MM.1S (cell line): ENCODE data around the gene PHF19.

Experiments used
- EZH2 ChIP-seq: fragments of 300-600 bp; sonication (generic); optimal IDR thresholded peaks from 2 replicates; pipeline ENCODE3; 2017; ENCODE audit warnings: low read depth, mild to moderate bottlenecking, antibody characterized with exemption, low read length, mixed read lengths
- TF ChIP-seq, protein P1 (sequence below): fragments of 300-600 bp; sonication (generic); IDR thresholded peaks from 2 replicates; pipeline ENCODE4 v1.5.1; 2016; ENCODE audit warnings: antibody characterized with exemption, low read length, mixed read lengths

DNA sequence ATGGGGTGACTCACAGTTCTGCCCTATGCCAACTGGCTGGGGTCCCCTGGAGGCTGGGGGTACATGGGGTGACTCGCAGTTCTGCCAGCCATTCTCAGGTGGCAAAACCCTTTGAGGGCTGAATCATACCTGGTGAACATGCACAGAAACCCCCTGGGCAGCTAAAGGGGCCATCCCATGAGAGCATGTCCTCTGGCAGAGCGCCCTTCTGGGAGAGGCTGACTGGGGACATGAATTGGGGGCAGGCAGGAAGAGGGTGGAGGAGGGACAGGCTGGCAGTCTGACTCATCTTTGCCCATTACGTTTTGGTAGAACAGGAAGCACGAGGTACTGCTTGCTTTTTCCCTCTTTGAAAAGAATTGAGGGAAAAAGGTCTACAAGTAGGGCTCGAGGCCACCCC, 32.9 kb upstream of the PHF19 start:
- TF ChIP-seq, protein P1, sequence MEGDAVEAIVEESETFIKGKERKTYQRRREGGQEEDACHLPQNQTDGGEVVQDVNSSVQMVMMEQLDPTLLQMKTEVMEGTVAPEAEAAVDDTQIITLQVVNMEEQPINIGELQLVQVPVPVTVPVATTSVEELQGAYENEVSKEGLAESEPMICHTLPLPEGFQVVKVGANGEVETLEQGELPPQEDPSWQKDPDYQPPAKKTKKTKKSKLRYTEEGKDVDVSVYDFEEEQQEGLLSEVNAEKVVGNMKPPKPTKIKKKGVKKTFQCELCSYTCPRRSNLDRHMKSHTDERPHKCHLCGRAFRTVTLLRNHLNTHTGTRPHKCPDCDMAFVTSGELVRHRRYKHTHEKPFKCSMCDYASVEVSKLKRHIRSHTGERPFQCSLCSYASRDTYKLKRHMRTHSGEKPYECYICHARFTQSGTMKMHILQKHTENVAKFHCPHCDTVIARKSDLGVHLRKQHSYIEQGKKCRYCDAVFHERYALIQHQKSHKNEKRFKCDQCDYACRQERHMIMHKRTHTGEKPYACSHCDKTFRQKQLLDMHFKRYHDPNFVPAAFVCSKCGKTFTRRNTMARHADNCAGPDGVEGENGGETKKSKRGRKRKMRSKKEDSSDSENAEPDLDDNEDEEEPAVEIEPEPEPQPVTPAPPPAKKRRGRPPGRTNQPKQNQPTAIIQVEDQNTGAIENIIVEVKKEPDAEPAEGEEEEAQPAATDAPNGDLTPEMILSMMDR: no peak
- no peak for TF ChIP-seq EZH2
